Tibial artery (tissue), 4 donors: Measurements from ENCODE around the gene SAMD4B.

Source experiments
- DNase-seq, 2 donors: peaks; one replicate each; pipeline ENCODE4 v3.0.0-alpha.2; 2019
- H3K27ac ChIP-seq, 2 donors: fragments of 200-600 bp; sonication (generic) in 1 of 2; 1 replicate in 1 of 2; 2 replicates in 1 of 2; pipeline ENCODE4 v1.5.1; 2018 to 2019; ENCODE audit warnings: mild to moderate bottlenecking in 1 of 2
- H3K27me3 ChIP-seq, 2 donors: fragments of 200-600 bp; sonication (generic) in 1 of 2; one replicate each; pipeline versions ENCODE4 v1.5.1 to v1.6.0; 2016 to 2019
- H3K36me3 ChIP-seq, 3 donors: fragments of 200-600 bp; sonication (generic) in 2 of 3; one replicate each; pipeline ENCODE4 v1.5.1; 2016 to 2019; ENCODE audit warnings: mild to moderate bottlenecking in 2 of 3
- H3K4me1 ChIP-seq, 4 donors: fragments of 200-600 bp; sonication (generic) in 2 of 4; 1 replicate in 3 of 4; 2 replicates in 1 of 4; pipeline ENCODE4 v1.5.1; 2016 to 2019
- H3K4me3 ChIP-seq, 2 donors: fragments of 200-600 bp; sonication (generic) in 1 of 2; 1 replicate in 1 of 2; 2 replicates in 1 of 2; pipeline ENCODE4 v1.5.1; 2018 to 2019; ENCODE audit warnings: mild to moderate bottlenecking in 2 of 2
- H3K9me3 ChIP-seq, 3 donors: fragments of 200-600 bp; sonication (generic) in 1 of 3; one replicate each; pipeline ENCODE4 v1.5.1; 2016 to 2019
- CTCF ChIP-seq, 2 experiments: fragments of 200-600 bp in 1 of 2; fragments of 450-650 bp in 1 of 2; IDR thresholded peaks; one replicate each; pipeline ENCODE4 v1.5.1; 2017 to 2019; ENCODE audit warnings: antibody characterized with exemption in 2 of 2, mild to moderate bottlenecking in 1 of 2, moderate library complexity in 1 of 2
- intact Hi-C: fragments of 100-400 bp; cut with DNase I; formaldehyde crosslinking; loops from one replicate; pipeline ENCODE4 v1.15.0; 2023; ENCODE audit warnings: low total_unique reads

Gene SAMD4B

GRCh38 chr19:39434123-39435076 lies 92.2 kb downstream of the SAMD4B start:
- TF ChIP-seq CTCF (IDR thresholded peaks at IDR 0.05) = no peak
- H3K27me3 ChIP-seq = no peaks in the 10 kb centered on the region
- DNase-seq = no peak
- H3K4me1 ChIP-seq = peaks cover 0 to 33% (median 23%) of the 10 kb centered on the region in 4 donors
- no peaks in the 10 kb centered on the region for H3K9me3 ChIP-seq
- H3K4me3 ChIP-seq = peak overlapping the region; percentile 84 to 85
- H3K27ac ChIP-seq = peak overlapping the region; percentile 81 to 90
- peaks cover 24 to 36% (median 35%) of the 10 kb centered on the region in 3 donors for H3K36me3 ChIP-seq
- intact Hi-C loops = no loop called here
